ENCODE measurements around the gene NKX2-4.

The NKX2-4 gene

DNA sequence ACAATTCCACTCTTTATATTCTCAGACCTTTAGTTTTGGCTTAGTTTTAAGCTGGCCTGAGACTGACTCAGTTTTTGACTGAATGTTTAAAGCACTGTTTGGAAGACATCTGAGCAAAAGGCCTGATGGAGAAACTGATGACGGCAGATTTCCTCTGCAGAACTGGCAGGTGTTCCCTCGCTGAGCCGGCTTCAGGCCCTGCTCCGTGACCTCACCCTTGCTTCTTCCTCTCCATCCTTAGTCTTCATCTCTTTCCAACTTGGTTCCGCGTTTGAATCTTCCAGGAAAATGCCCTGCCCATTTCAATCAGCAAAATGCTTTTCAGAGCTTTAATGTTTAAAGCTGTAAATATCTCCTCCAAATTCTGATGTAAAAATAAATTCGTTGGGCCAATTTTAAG is 6.6 kb downstream of the NKX2-4 start:
- Histone ChIP-seq H3K18ac (ENCODE audit: low read length) (no peak overlapping the region), H3K4ac (ENCODE audit: low read depth, low read length) (no peak overlapping the region), H3K4me1 (ENCODE audit: control insufficient read depth in 1 of 2, insufficient read depth in 2 of 2, low read length in 2 of 2) (peaks cover 0 to 3% of the 10 kb centered on the region in 2 experiments), H2AFZ (ENCODE audit: insufficient read depth, low read length, poor library complexity) (no peak overlapping the region), H4K12ac (ENCODE audit: low read depth, low read length) (no peak overlapping the region), H3K79me2 (ENCODE audit: control insufficient read depth, insufficient read depth, low read length, poor library complexity) (no peaks in the 10 kb centered on the region), H3K14ac (ENCODE audit: low read length) (no peak overlapping the region), H3K79me1 (ENCODE audit: low read length) (no peaks in the 10 kb centered on the region), H3K27me3 (ENCODE audit: insufficient read depth, low read length) (peaks cover 24% of the 10 kb centered on the region), H3K4me2 (ENCODE audit: low read length) (no peak overlapping the region), H3K9me3 (ENCODE audit: insufficient read depth, low read depth, low read length) (peaks cover under 1% of the 10 kb centered on the region), H4K8ac (ENCODE audit: low read depth, low read length) (no peak overlapping the region), H3K23ac (ENCODE audit: low read length) (no peak overlapping the region), H3K36me3 (ENCODE audit: control insufficient read depth in 1 of 2, insufficient read depth in 2 of 2, low read length in 2 of 2) (peaks cover 2 to 5% of the 10 kb centered on the region in 2 experiments), H3K27ac (ENCODE audit: low read depth, low read length) (no peak overlapping the region), H2BK120ac (ENCODE audit: insufficient read depth, low read length, poor library complexity) (no peak overlapping the region), H2BK12ac (ENCODE audit: low read length) (no peak overlapping the region), H4K91ac (ENCODE audit: low read depth, low read length) (no peak overlapping the region), H3K4me3 (ENCODE audit: low read depth, low read length) (no peak overlapping the region), H3K9ac (ENCODE audit: low read length) (no peak overlapping the region), H2BK5ac (ENCODE audit: low read depth, low read length, poor library complexity) (no peak overlapping the region), H2AK5ac (ENCODE audit: low read length) (no peak overlapping the region)
- WGBS (ENCODE audit: extremely low coverage, insufficient coverage, insufficient read length), result no CpG with 5 or more reads among the region's 7 CpGs
- DNase-seq, result no peak

DNA sequence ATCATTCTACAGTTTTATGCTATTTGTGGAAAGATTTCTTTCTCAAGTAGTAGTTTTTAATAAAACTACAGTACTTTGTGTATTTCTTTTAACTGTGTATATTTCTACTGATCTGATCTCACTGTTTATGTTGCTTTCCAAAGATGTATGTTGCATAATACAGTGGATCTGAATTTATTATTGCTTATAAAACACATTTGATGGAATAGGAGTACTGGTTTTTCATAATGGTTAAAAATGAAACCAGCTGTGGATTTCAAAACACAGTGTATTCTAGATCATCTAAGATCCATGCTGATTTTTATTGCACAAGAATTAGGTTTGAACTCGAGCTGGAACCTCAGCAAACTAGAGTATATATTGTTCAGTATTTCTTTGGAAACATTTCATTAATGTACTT is 8.0 kb downstream of the NKX2-4 start:
- no peak overlapping the region for H3K23ac ChIP-seq (ENCODE audit: low read length)
- no peak overlapping the region for H2BK120ac ChIP-seq (ENCODE audit: insufficient read depth, low read length, poor library complexity)
- H3K18ac ChIP-seq (ENCODE audit: low read length), result no peak overlapping the region
- H4K12ac ChIP-seq (ENCODE audit: low read depth, low read length), result no peak overlapping the region
- no peak overlapping the region for H3K4me3 ChIP-seq (ENCODE audit: low read depth, low read length)
- no peaks in the 10 kb centered on the region for H3K9me3 ChIP-seq (ENCODE audit: insufficient read depth, low read depth, low read length)
- no peak overlapping the region for H2BK5ac ChIP-seq (ENCODE audit: low read depth, low read length, poor library complexity)
- no peak overlapping the region for H3K27ac ChIP-seq (ENCODE audit: low read depth, low read length)
- H3K79me2 ChIP-seq (ENCODE audit: control insufficient read depth, insufficient read depth, low read length, poor library complexity), result no peaks in the 10 kb centered on the region
- no peak overlapping the region for H3K9ac ChIP-seq (ENCODE audit: low read length)
- no peak overlapping the region for H2AFZ ChIP-seq (ENCODE audit: insufficient read depth, low read length, poor library complexity)
- H3K4me1 ChIP-seq (ENCODE audit: control insufficient read depth in 1 of 2, insufficient read depth in 2 of 2, low read length in 2 of 2), result no peaks in the 10 kb centered on the region
- no peak overlapping the region for H4K8ac ChIP-seq (ENCODE audit: low read depth, low read length)
- no peak overlapping the region for H2AK5ac ChIP-seq (ENCODE audit: low read length)
- no peaks in the 10 kb centered on the region for H3K79me1 ChIP-seq (ENCODE audit: low read length)
- no peak overlapping the region for H3K4ac ChIP-seq (ENCODE audit: low read depth, low read length)
- H3K14ac ChIP-seq (ENCODE audit: low read length), result no peak overlapping the region
- no peak for DNase-seq
- peaks cover 18% of the 10 kb centered on the region for H3K27me3 ChIP-seq (ENCODE audit: insufficient read depth, low read length)
- WGBS (ENCODE audit: extremely low coverage, insufficient coverage, insufficient read length), result no CpG with 5 or more reads among the region's 1 CpG
- no peak overlapping the region for H3K4me2 ChIP-seq (ENCODE audit: low read length)
- peaks cover 4 to 5% of the 10 kb centered on the region in 2 experiments for H3K36me3 ChIP-seq (ENCODE audit: control insufficient read depth in 1 of 2, insufficient read depth in 2 of 2, low read length in 2 of 2)
- no peak overlapping the region for H4K91ac ChIP-seq (ENCODE audit: low read depth, low read length)
- H2BK12ac ChIP-seq (ENCODE audit: low read length), result no peak overlapping the region

DNA sequence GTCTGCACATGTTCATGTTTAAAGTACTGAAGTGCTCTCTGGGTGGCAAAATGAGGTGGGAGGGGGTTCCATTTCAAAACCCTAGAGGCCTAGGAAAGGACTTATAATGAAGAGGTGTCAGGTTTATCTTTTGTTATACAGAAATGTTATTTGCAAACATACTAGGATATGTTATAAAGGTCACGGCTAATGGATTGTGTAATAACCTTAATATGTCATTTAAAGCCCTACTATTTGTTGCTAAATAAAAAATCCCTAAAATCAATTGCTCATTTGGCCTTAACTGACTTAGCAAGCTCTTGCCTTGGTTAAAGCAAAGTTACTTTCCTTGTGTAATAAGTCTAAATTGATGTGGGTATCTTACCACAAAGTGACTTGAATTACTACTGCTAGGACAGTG is 8.8 kb downstream of the NKX2-4 start:
- peaks cover 18% of the 10 kb centered on the region for H3K27me3 ChIP-seq (ENCODE audit: insufficient read depth, low read length)
- H4K91ac ChIP-seq (ENCODE audit: low read depth, low read length), result no peak overlapping the region
- H3K14ac ChIP-seq (ENCODE audit: low read length), result no peak overlapping the region
- no peak overlapping the region for H3K4me2 ChIP-seq (ENCODE audit: low read length)
- H2AK5ac ChIP-seq (ENCODE audit: low read length), result no peak overlapping the region
- no CpG with 5 or more reads among the region's 1 CpG for WGBS (ENCODE audit: extremely low coverage, insufficient coverage, insufficient read length)
- H3K79me2 ChIP-seq (ENCODE audit: control insufficient read depth, insufficient read depth, low read length, poor library complexity), result no peaks in the 10 kb centered on the region
- no peak overlapping the region for H3K23ac ChIP-seq (ENCODE audit: low read length)
- no peak overlapping the region for H4K8ac ChIP-seq (ENCODE audit: low read depth, low read length)
- H2BK12ac ChIP-seq (ENCODE audit: low read length), result no peak overlapping the region
- peaks cover 4 to 5% of the 10 kb centered on the region in 2 experiments for H3K36me3 ChIP-seq (ENCODE audit: control insufficient read depth in 1 of 2, insufficient read depth in 2 of 2, low read length in 2 of 2)
- no peak overlapping the region for H3K4ac ChIP-seq (ENCODE audit: low read depth, low read length)
- no peaks in the 10 kb centered on the region for H3K9me3 ChIP-seq (ENCODE audit: insufficient read depth, low read depth, low read length)
- H3K18ac ChIP-seq (ENCODE audit: low read length), result no peak overlapping the region
- no peak for DNase-seq
- no peak overlapping the region for H3K9ac ChIP-seq (ENCODE audit: low read length)
- no peak overlapping the region for H2AFZ ChIP-seq (ENCODE audit: insufficient read depth, low read length, poor library complexity)
- H2BK120ac ChIP-seq (ENCODE audit: insufficient read depth, low read length, poor library complexity), result no peak overlapping the region
- H3K4me1 ChIP-seq (ENCODE audit: control insufficient read depth in 1 of 2, insufficient read depth in 2 of 2, low read length in 2 of 2), result no peaks in the 10 kb centered on the region
- H4K12ac ChIP-seq (ENCODE audit: low read depth, low read length), result no peak overlapping the region
- H2BK5ac ChIP-seq (ENCODE audit: low read depth, low read length, poor library complexity), result no peak overlapping the region
- no peak overlapping the region for H3K27ac ChIP-seq (ENCODE audit: low read depth, low read length)
- H3K79me1 ChIP-seq (ENCODE audit: low read length), result no peaks in the 10 kb centered on the region
- H3K4me3 ChIP-seq (ENCODE audit: low read depth, low read length), result no peak overlapping the region

DNA sequence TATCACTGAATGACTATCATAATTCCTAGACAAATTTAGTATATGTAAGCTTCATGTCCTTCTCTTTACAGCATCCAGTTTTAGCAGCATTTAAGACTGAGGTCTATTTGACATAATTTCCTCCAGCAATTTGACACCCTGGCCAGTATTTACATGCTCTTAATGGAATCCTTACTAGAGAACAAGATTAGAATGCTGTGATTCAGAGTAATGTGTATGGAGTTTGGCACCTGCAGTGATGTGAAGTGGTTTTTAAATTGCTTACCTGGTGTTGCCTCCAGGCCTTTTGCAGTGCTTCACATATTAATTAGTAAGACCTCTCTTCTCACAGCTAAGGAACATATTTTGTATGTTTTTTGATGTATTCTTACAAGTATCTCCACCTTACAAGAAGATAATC is 9.8 kb downstream of the NKX2-4 start:
- H3K18ac ChIP-seq (ENCODE audit: low read length), result no peak overlapping the region
- no peaks in the 10 kb centered on the region for H3K4me1 ChIP-seq (ENCODE audit: control insufficient read depth in 1 of 2, insufficient read depth in 2 of 2, low read length in 2 of 2)
- no peak overlapping the region for H2AK5ac ChIP-seq (ENCODE audit: low read length)
- H2AFZ ChIP-seq (ENCODE audit: insufficient read depth, low read length, poor library complexity), result no peak overlapping the region
- peaks cover 4 to 5% of the 10 kb centered on the region in 2 experiments for H3K36me3 ChIP-seq (ENCODE audit: control insufficient read depth in 1 of 2, insufficient read depth in 2 of 2, low read length in 2 of 2)
- H4K12ac ChIP-seq (ENCODE audit: low read depth, low read length), result no peak overlapping the region
- no peaks in the 10 kb centered on the region for H3K9me3 ChIP-seq (ENCODE audit: insufficient read depth, low read depth, low read length)
- H2BK5ac ChIP-seq (ENCODE audit: low read depth, low read length, poor library complexity), result no peak overlapping the region
- H3K79me1 ChIP-seq (ENCODE audit: low read length), result no peaks in the 10 kb centered on the region
- no peak overlapping the region for H2BK12ac ChIP-seq (ENCODE audit: low read length)
- H4K91ac ChIP-seq (ENCODE audit: low read depth, low read length), result no peak overlapping the region
- H3K4ac ChIP-seq (ENCODE audit: low read depth, low read length), result no peak overlapping the region
- H4K8ac ChIP-seq (ENCODE audit: low read depth, low read length), result no peak overlapping the region
- no peaks in the 10 kb centered on the region for H3K79me2 ChIP-seq (ENCODE audit: control insufficient read depth, insufficient read depth, low read length, poor library complexity)
- H3K14ac ChIP-seq (ENCODE audit: low read length), result no peak overlapping the region
- no peak overlapping the region for H3K23ac ChIP-seq (ENCODE audit: low read length)
- peaks cover 11% of the 10 kb centered on the region for H3K27me3 ChIP-seq (ENCODE audit: insufficient read depth, low read length)
- H3K27ac ChIP-seq (ENCODE audit: low read depth, low read length), result no peak overlapping the region
- no peak for DNase-seq
- H3K9ac ChIP-seq (ENCODE audit: low read length), result no peak overlapping the region
- H3K4me2 ChIP-seq (ENCODE audit: low read length), result no peak overlapping the region
- no peak overlapping the region for H3K4me3 ChIP-seq (ENCODE audit: low read depth, low read length)
- no peak overlapping the region for H2BK120ac ChIP-seq (ENCODE audit: insufficient read depth, low read length, poor library complexity)
